H1 (cell line): ENCODE results near the gene SRP9. TPM values are rescaled to one million over a fixed set of nuclear protein-coding genes. Genes with fewer than 3 reads are reported as not detected.

ENCODE experiments used
- CTCF ChIA-PET: fragments of 300-600 bp; sonication (Branson Sonifier 250); formaldehyde crosslinking; loops from one replicate; lab custom pipeline; 2021; ENCODE audit not compliant: partially characterized antibody; lab: Charles Lee
- POLR2A ChIA-PET: fragments of 300-600 bp; sonication (Branson Sonifier 250); formaldehyde crosslinking; loops from one replicate; lab custom pipeline; 2021; ENCODE audit warnings: inconsistent platforms; ENCODE audit not compliant: partially characterized antibody; lab: Charles Lee
- DNase-seq, 2 experiments: peaks; one replicate each; pipeline versions ENCODE4 v3.0.0 to v3.0.0-alpha.2; 2010 to 2022; ENCODE audit warnings: low spot score in 2 of 2, low read depth in 1 of 2, mixed read lengths in 1 of 2
- FAIRE-seq: peaks from 2 replicates; lab custom pipeline; 2011; peaks lifted over from hg19 to GRCh38; lab: Jason Lieb, UNC
- H2AFZ ChIP-seq: 2 replicates; pipeline ENCODE4 v1.8.1; 2012; ENCODE audit warnings: low read length, inconsistent platforms
- H2AK5ac ChIP-seq: 2 replicates; pipeline ENCODE4 v1.6.1; 2013; ENCODE audit warnings: low read depth, low read length
- H2BK120ac ChIP-seq: replicated peaks from 2 replicates; pipeline ENCODE3; 2013; ENCODE audit warnings: low read depth, low read length, inconsistent platforms
- H2BK12ac ChIP-seq: 2 replicates; pipeline ENCODE4 v1.6.1; 2013; ENCODE audit warnings: low read depth, low read length
- H2BK15ac ChIP-seq: 2 replicates; pipeline ENCODE4 v1.6.1; 2013; ENCODE audit warnings: low read length
- H2BK20ac ChIP-seq: 2 replicates; pipeline ENCODE4 v1.6.1; 2013; ENCODE audit warnings: low read length
- H2BK5ac ChIP-seq: 2 replicates; pipeline ENCODE4 v1.6.1; 2013; ENCODE audit warnings: low read depth, low read length
- H3K14ac ChIP-seq: 2 replicates; pipeline ENCODE4 v1.6.1; 2013; ENCODE audit warnings: inconsistent platforms; ENCODE audit not compliant: insufficient read length
- H3K18ac ChIP-seq: 2 replicates; pipeline ENCODE4 v1.6.1; 2013; ENCODE audit warnings: low read length; ENCODE audit errors: extremely low read depth
- H3K23ac ChIP-seq: 2 replicates; pipeline ENCODE4 v1.6.1; 2013; ENCODE audit warnings: inconsistent platforms; ENCODE audit not compliant: insufficient read length
- H3K23me2 ChIP-seq: 2 replicates; pipeline ENCODE4 v1.6.1; 2013; ENCODE audit warnings: low read depth, low read length
- H3K27ac ChIP-seq: 2 replicates; pipeline ENCODE4 v1.6.1; 2011; ENCODE audit warnings: low read depth, low read length, inconsistent platforms
- H3K27me3 ChIP-seq, 4 experiments: replicated peaks in 1 of 4; 1 replicate in 1 of 4; 2 replicates in 3 of 4; pipeline versions ENCODE4 v1.6.1 to v1.8.1; 2011 to 2013; ENCODE audit warnings: low read length in 3 of 4, mild to moderate bottlenecking in 3 of 4, inconsistent platforms in 2 of 4, mixed read lengths in 2 of 4, moderate library complexity in 1 of 4; ENCODE audit not compliant: control insufficient read depth in 3 of 4, insufficient read depth in 3 of 4; ENCODE audit errors: extremely low read depth in 1 of 4
- H3K36me3 ChIP-seq, 4 experiments: 2 replicates each; pipeline versions ENCODE4 v1.6.1 to v1.8.1; 2011 to 2013; ENCODE audit warnings: mild to moderate bottlenecking in 4 of 4, low read length in 3 of 4, moderate library complexity in 2 of 4, control low read depth in 1 of 4, inconsistent platforms in 1 of 4; ENCODE audit not compliant: insufficient read depth in 4 of 4, control insufficient read depth in 2 of 4
- H3K4ac ChIP-seq: replicated peaks from 2 replicates; pipeline ENCODE3; 2013; ENCODE audit warnings: low read length, low read depth, mixed read lengths, inconsistent platforms; ENCODE audit not compliant: insufficient read length
- H3K4me1 ChIP-seq, 4 experiments: replicated peaks in 1 of 4; 1 replicate in 1 of 4; 2 replicates in 3 of 4; pipeline versions ENCODE4 v1.6.1 to v1.8.1; 2011 to 2013; ENCODE audit warnings: low read length in 3 of 4, inconsistent platforms in 2 of 4, mixed read lengths in 1 of 4; ENCODE audit not compliant: insufficient read depth in 4 of 4, control insufficient read depth in 3 of 4
- H3K4me2 ChIP-seq, 2 experiments: 2 replicates each; pipeline versions ENCODE4 v1.6.1 to v1.8.1; 2011 to 2013; ENCODE audit warnings: low read depth in 2 of 2, low read length in 2 of 2, control low read depth in 1 of 2, inconsistent platforms in 1 of 2, mild to moderate bottlenecking in 1 of 2; ENCODE audit not compliant: insufficient read depth in 1 of 2
- H3K4me3 ChIP-seq, 4 experiments: fragments of 200-600, 300-600 bp in 1 of 4; sonication (generic), shearing (Covaris generic), sonication (Bioruptor Twin) in 1 of 4; 2 replicates each; pipeline versions ENCODE4 v1.5.1 to v1.8.1; 2011 to 2016; ENCODE audit warnings: low read length in 4 of 4, low read depth in 3 of 4, control low read depth in 2 of 4, inconsistent platforms in 2 of 4, mild to moderate bottlenecking in 2 of 4, mixed read lengths in 1 of 4, moderate library complexity in 1 of 4; ENCODE audit not compliant: insufficient read depth in 2 of 4; ENCODE audit errors: extremely low read depth in 1 of 4
- H3K56ac ChIP-seq: replicated peaks from 2 replicates; pipeline ENCODE3; 2013; ENCODE audit warnings: low read depth, mild to moderate bottlenecking, mixed read lengths, low read length, inconsistent platforms; ENCODE audit not compliant: insufficient read length
- H3K79me1 ChIP-seq: 2 replicates; pipeline ENCODE4 v1.6.1; 2013; ENCODE audit warnings: low read depth, low read length, control low read depth
- H3K79me2 ChIP-seq, 2 experiments: 2 replicates each; pipeline versions ENCODE4 v1.6.1 to v1.8.1; 2012 to 2013; ENCODE audit warnings: low read length in 2 of 2, mild to moderate bottlenecking in 2 of 2, inconsistent platforms in 1 of 2; ENCODE audit not compliant: insufficient read depth in 2 of 2, control insufficient read depth in 1 of 2
- H3K9ac ChIP-seq, 4 experiments: replicated peaks in 1 of 4; 1 replicate in 1 of 4; 2 replicates in 3 of 4; pipeline versions ENCODE4 v1.6.1 to v1.8.1; 2011 to 2013; ENCODE audit warnings: low read depth in 3 of 4, low read length in 3 of 4, control low read depth in 2 of 4, mild to moderate bottlenecking in 2 of 4, moderate library complexity in 2 of 4, inconsistent platforms in 1 of 4; ENCODE audit errors: extremely low read depth in 1 of 4
- H3K9me3 ChIP-seq, 2 experiments: 2 replicates each; pipeline versions ENCODE4 v1.6.1 to v1.8.1; 2012 to 2013; ENCODE audit warnings: mild to moderate bottlenecking in 2 of 2, moderate library complexity in 2 of 2, control low read depth in 1 of 2, inconsistent platforms in 1 of 2, low read depth in 1 of 2, low read length in 1 of 2, mixed read lengths in 1 of 2; ENCODE audit not compliant: insufficient read depth in 2 of 2
- H4K20me1 ChIP-seq, 2 experiments: replicated peaks in 1 of 2; 2 replicates each; pipeline versions ENCODE3 to v1.8.1; 2011 to 2013; ENCODE audit warnings: inconsistent platforms in 2 of 2, low read length in 2 of 2, mild to moderate bottlenecking in 1 of 2; ENCODE audit not compliant: insufficient read depth in 2 of 2, control insufficient read depth in 1 of 2
- H4K5ac ChIP-seq: 2 replicates; pipeline ENCODE4 v1.6.1; 2013; ENCODE audit warnings: low read length, low read depth, mixed read lengths, inconsistent platforms; ENCODE audit not compliant: insufficient read length
- H4K8ac ChIP-seq: 2 replicates; pipeline ENCODE4 v1.8.0; 2013; ENCODE audit warnings: mild to moderate bottlenecking, moderate library complexity, low read length, inconsistent platforms; ENCODE audit not compliant: insufficient read depth; ENCODE audit errors: extremely low read depth
- H4K91ac ChIP-seq: replicated peaks from 2 replicates; pipeline ENCODE3; 2013; ENCODE audit warnings: low read length, mixed read lengths, inconsistent platforms; ENCODE audit not compliant: insufficient read length
- POLR2AphosphoS5 ChIP-seq: IDR thresholded peaks from 2 replicates; pipeline ENCODE4 v1.6.1; 2011; ENCODE audit warnings: low read depth, low read length
- RAD21 ChIP-seq, 2 experiments: IDR thresholded peaks in 1 of 2; conservative IDR thresholded peaks in 1 of 2; 2 replicates each; pipeline ENCODE4 v1.6.1; 2011; ENCODE audit warnings: low read depth in 2 of 2, low read length in 2 of 2, improper control_type of control experiment in 1 of 2, inconsistent platforms in 1 of 2, mild to moderate bottlenecking in 1 of 2, moderate library complexity in 1 of 2
- RNF2 ChIP-seq: fragments of 200-900, 300-1000 bp; sonication (generic); IDR thresholded peaks from 2 replicates; pipeline ENCODE4 v1.7.1; 2016; ENCODE audit warnings: borderline replicate concordance, low read depth, mild to moderate bottlenecking, antibody characterized with exemption, low read length; ENCODE audit not compliant: poor library complexity, severe bottlenecking; ENCODE audit errors: missing control alignments
- SAP30 ChIP-seq: fragments of 300-600 bp; sonication (generic); IDR thresholded peaks from 2 replicates; pipeline ENCODE4 v1.7.1; 2012; ENCODE audit warnings: low read length, moderate library complexity, mild to moderate bottlenecking, inconsistent platforms; ENCODE audit not compliant: insufficient read depth, insufficient replicate concordance
- ZNF274 ChIP-seq: IDR thresholded peaks from 2 replicates; pipeline ENCODE4 v1.7.0; 2012; ENCODE audit warnings: low read length, borderline replicate concordance; ENCODE audit errors: extremely low read depth
- WGBS, 2 experiments: shearing (Covaris generic) in 1 of 2; methylation state at CpG; one replicate each; pipeline versions ENCODE4 v1.1.6 to v1.1.7; 2013 to 2015; ENCODE audit warnings: low lambda C conversion rate in 2 of 2, mixed read lengths in 2 of 2, inconsistent platforms in 1 of 2, low coverage in 1 of 2, missing lambda C conversion rate in 1 of 2; ENCODE audit not compliant: insufficient replicate concordance in 2 of 2, insufficient coverage in 1 of 2, insufficient read length in 1 of 2; ENCODE audit errors: extremely low coverage in 1 of 2, missing lambda C conversion rate in 1 of 2; 5-methylcytosine and 5-hydroxymethylcytosine counted together
- long read RNA-seq, 2 experiments: library from RNA in 1 of 2; library from capped mRNA in 1 of 2; stranded (forward); transcript quantifications; one replicate each; pipeline ENCODE4 v2.0.0, GENCODE V29; 2021; ENCODE audit warnings: inconsistent platforms in 1 of 2
- polyA minus RNA-seq, 3 experiments: library from RNA; depleted of rRNA, polyadenylated mRNA; stranded (reverse); fragments of >200 nt; gene quantifications; 1 replicate in 2 of 3; 2 replicates in 1 of 3; pipeline ENCODE4 v1.2.3, GENCODE V29; 2011
- polyA plus RNA-seq, 7 experiments: library from polyadenylated mRNA; depleted of rRNA in 3 of 7; stranded (reverse) in 5 of 7; unstranded in 2 of 7; fragments of >200 nt in 5 of 7; fragments of 200-250 nt in 2 of 7; gene quantifications; 1 replicate in 5 of 7; 2 replicates in 1 of 7; 4 replicates in 1 of 7; pipeline versions ENCODE4 v1.2.1 to v1.2.3, GENCODE V29; 2011 to 2013; ENCODE audit warnings: missing spikeins in 2 of 7, mixed read lengths in 2 of 7
- total RNA-seq: library from RNA; stranded (reverse); fragmentation: NEBNext Ultra II Directional; extraction: Animal tissue kit (Norgen Biotek cat#: 25700); gene quantifications from 2 replicates; pipeline ENCODE4 v1.2.1, GENCODE V29; 2021

SRP9 gene, protein sequence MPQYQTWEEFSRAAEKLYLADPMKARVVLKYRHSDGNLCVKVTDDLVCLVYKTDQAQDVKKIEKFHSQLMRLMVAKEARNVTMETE
- 446 and 448 TPM in 2 replicates for total RNA-seq
- 342 and 572 TPM in 2 replicates for polyA plus RNA-seq (2011; rRNA removed)
- polyA plus RNA-seq (2011; cell fraction: cytosol; rRNA removed): 639 TPM
- polyA plus RNA-seq (2011; cell fraction: nucleus; rRNA removed): 94.4 TPM
- 256 to 682 TPM (median 537 TPM) in 4 replicates for polyA plus RNA-seq (2012, experiment 1 of 2)
- polyA plus RNA-seq (2012, experiment 2 of 2): 59.1 TPM
- 274 TPM for polyA plus RNA-seq (2013, experiment 1 of 2)
- 272 TPM for polyA plus RNA-seq (2013, experiment 2 of 2)
- 150 and 182 TPM in 2 replicates for polyA minus RNA-seq (2011; rRNA and poly(A)+ RNA removed)
- 259 TPM for polyA minus RNA-seq (2011; cell fraction: cytosol; rRNA and poly(A)+ RNA removed)
- 78.2 TPM for polyA minus RNA-seq (2011; cell fraction: nucleus; rRNA and poly(A)+ RNA removed)
- long read RNA-seq, experiment 1, transcript SRP9-203 (4 exons, 1,596 nt): minor isoform, 19 of 796 reads
- long read RNA-seq, experiment 1, transcript SRP9-201 (3 exons, 1,480 nt): major isoform, 499 of 796 reads
- long read RNA-seq, experiment 1, partial matches to known transcripts: 77 of 796 reads
- long read RNA-seq, experiment 1, other reads (novel, unspliced or antisense): 201 of 796 reads
- long read RNA-seq, experiment 2, transcript SRP9-203 (4 exons, 1,596 nt): minor isoform, 78 of 1,643 reads
- long read RNA-seq, experiment 2, transcript SRP9-201 (3 exons, 1,480 nt): major isoform, 1,487 of 1,643 reads
- long read RNA-seq, experiment 2, partial matches to known transcripts: 17 of 1,643 reads
- long read RNA-seq, experiment 2, other reads (novel, unspliced or antisense): 59 of 1,643 reads

DNA sequence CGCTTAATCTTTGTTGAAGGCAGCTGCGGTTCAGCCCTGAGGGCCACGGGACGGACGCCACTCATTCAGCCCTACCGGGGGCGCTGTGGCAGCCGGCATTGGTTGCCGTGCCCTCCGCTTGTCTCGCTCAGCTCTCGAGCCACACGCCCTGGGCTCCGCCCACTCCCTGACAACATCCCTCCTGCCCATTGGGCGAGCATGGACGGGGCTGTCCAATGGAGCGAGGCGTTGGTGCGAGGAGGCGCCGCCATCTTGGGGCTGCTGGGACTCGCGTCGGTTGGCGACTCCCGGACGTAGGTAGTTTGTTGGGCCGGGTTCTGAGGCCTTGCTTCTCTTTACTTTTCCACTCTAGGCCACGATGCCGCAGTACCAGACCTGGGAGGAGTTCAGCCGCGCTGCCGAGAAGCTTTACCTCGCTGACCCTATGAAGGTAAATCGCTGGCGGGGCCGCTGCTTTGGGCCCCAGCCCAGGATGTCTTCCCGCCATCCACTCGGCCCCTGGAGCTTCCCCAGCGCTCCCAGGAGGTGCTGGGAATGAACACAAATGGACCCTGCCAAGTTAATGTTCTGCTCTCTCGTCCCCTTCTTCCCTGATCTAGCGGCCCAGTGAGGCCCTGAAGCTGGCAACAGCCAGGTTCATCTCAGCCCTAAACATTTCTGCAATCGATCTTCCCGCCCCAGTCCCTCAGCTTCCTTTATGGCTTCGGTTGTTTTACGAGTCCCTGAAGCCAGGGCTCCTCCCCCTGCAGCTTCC lies at the start of gene SRP9:
Gene SRP9, plus strand, starts transcription at position 244 of the 754 bp plus-strand sequence. Its CDS starts 115 bp downstream, at position 359.
- Histone ChIP-seq H3K79me1 (no peaks in the 10 kb centered on the region), H3K4me1 (peaks cover 1 to 5% (median 4%) of the 10 kb centered on the region in 4 experiments; a peak in 6 of 7 replicates), H2AK5ac (peak within 1 kb of the TSS; percentile 96; the same call in 1 of the 2 replicates), H3K9me3 (no peaks in the 10 kb centered on the region), H3K18ac (peak within 1 kb of the TSS; percentile 98), H3K4me2 (peak within 1 kb of the TSS; percentile 78 to 79), H2BK120ac (no peak within 1 kb of the TSS), H2BK15ac (peak within 1 kb of the TSS; percentile 72; the same call in 1 of the 2 replicates), H3K14ac (no peak within 1 kb of the TSS), H4K20me1 (peaks cover 0 to 8% of the 10 kb centered on the region in 2 experiments), H2BK12ac (peak within 1 kb of the TSS; percentile 97; the same call in 1 of the 2 replicates), H3K9ac (peak within 1 kb of the TSS; percentile 96 to 100 (median 100)), H4K8ac (peak within 1 kb of the TSS; percentile 100), H3K23ac (no peak within 1 kb of the TSS), H3K27ac (peak within 1 kb of the TSS; percentile 99), H2BK5ac (peak within 1 kb of the TSS; percentile 100), H3K4ac (peak within 1 kb of the TSS; percentile 87), H3K56ac (peak within 1 kb of the TSS; percentile 98), H3K36me3 (peaks cover 0 to 13% (median 4%) of the 10 kb centered on the region in 4 experiments; a peak in 5 of 8 replicates), H2BK20ac (no peak within 1 kb of the TSS), H3K23me2 (peaks cover 4% of the 10 kb centered on the region), H2AFZ (0 out of 2 replicates have a peak within 1 kb of the TSS, but pooled peaks have one; percentile 31), H3K4me3 (peak within 1 kb of the TSS; percentile 92 to 99 (median 96)), H3K27me3 (no peaks in the 10 kb centered on the region), H3K79me2 (peaks cover 29 to 49% of the 10 kb centered on the region in 2 experiments), H4K5ac (peak within 1 kb of the TSS; percentile 85), H4K91ac (peak within 1 kb of the TSS; percentile 99)
- ChIA-PET POLR2A (interaction anchor here (0.6 to 10.3 kb wide), 53 partner anchors 8 to 317 kb away, joined by 3 to 166 read pairs (median 4); partner anchors contain the start of genes ENAH, EPHX1, LEFTY2 and PYCR2), CTCF (interaction anchor here (0.6 to 6.1 kb wide), 46 partner anchors 8 to 336 kb away, joined by 3 to 50 read pairs (median 4); partner anchors contain the start of genes EPHX1, LEFTY2 and TMEM63A)
- 2% methylated on average over 46 of the region's 46 CpGs; no CpG with 5 or more reads in 1 of the 2 experiments for WGBS, 2 experiments
- DNase-seq (peak; percentile 98 to 99), FAIRE-seq (peak; percentile 90)
- TF ChIP-seq ZNF274 (no peak), SAP30 (peak; percentile 10), RAD21 (IDR thresholded peaks at IDR 0.05 in 1 of 2, conservative IDR thresholded peaks at IDR 0.05 in 1 of 2; ENCODE audit: low read depth in 2 of 2, low read length in 2 of 2) (peak; percentile 69 to 72), POLR2AphosphoS5 (peak; percentile 86), RNF2 (no peak)
